Fibroblast of pulmonary artery (primary cell): ENCODE results near the gene KCNIP1.

Source experiments
- DNase-seq: peaks from one replicate; pipeline ENCODE4 v3.0.0-alpha.2; 2010; ENCODE audit warnings: low read depth
- H3K4me3 ChIP-seq: replicated peaks from 2 replicates; pipeline ENCODE4 v1.5.1; 2011; ENCODE audit warnings: low read depth, mild to moderate bottlenecking, control low read depth, low read length, moderate library complexity
- CTCF ChIP-seq: IDR thresholded peaks from 2 replicates; pipeline ENCODE4 v1.5.1; 2011; ENCODE audit warnings: mild to moderate bottlenecking, control low read depth, low read length, inconsistent platforms; ENCODE audit errors: missing control alignments

Gene KCNIP1

GRCh38 chr5:170565072-170565471 is 61.3 kb downstream of the KCNIP1 start:
- no peak for DNase-seq
- no peak for TF ChIP-seq CTCF
- no peak overlapping the region for H3K4me3 ChIP-seq

- TF ChIP-seq CTCF: no peak
- DNase-seq: no peak
- no peak overlapping the region for H3K4me3 ChIP-seq
Observed at GRCh38 chr5:170569101-170569500, 65.3 kb downstream of the KCNIP1 start.

- no peak for TF ChIP-seq CTCF
- no peak overlapping the region for H3K4me3 ChIP-seq
- no peak for DNase-seq
Observed at GRCh38 chr5:170570476-170570875, 66.7 kb downstream of the KCNIP1 start.

GRCh38 chr5:170571281-170571731 is 67.5 kb downstream of the KCNIP1 start:
- TF ChIP-seq CTCF: no peak
- no peak overlapping the region for H3K4me3 ChIP-seq
- DNase-seq: peak; percentile 20

- no peak for DNase-seq
- H3K4me3 ChIP-seq: no peak overlapping the region
- TF ChIP-seq CTCF: no peak
Observed at GRCh38 chr5:170571875-170572852, 68.3 kb downstream of the KCNIP1 start.

- no peak for DNase-seq
- no peak for TF ChIP-seq CTCF
- H3K4me3 ChIP-seq: no peak overlapping the region
Observed at GRCh38 chr5:170573114-170573513, 69.3 kb downstream of the KCNIP1 start.

GRCh38 chr5:170573660-170574059 is 69.8 kb downstream of the KCNIP1 start:
- no peak for DNase-seq
- TF ChIP-seq CTCF: no peak
- no peak overlapping the region for H3K4me3 ChIP-seq
